A549 (cell line): ENCODE data around the gene KCNAB1.

ENCODE experiments used
- CBX2 ChIP-seq: fragments of 200-600 bp; sonication (generic); IDR thresholded peaks from 2 replicates; pipeline ENCODE4 v1.6.1; 2016; ENCODE audit warnings: low read depth, mild to moderate bottlenecking, borderline replicate concordance
- CEBPB ChIP-seq, 2 experiments: fragments of >200 bp in 1 of 2; sonication (Bioruptor Twin) in 1 of 2; formaldehyde crosslinking in 1 of 2; IDR thresholded peaks; 2 replicates each; pipeline ENCODE4 v1.6.1; 2012 to 2016
- CTCF ChIP-seq: fragments of >200 bp; sonication (Bioruptor Twin); formaldehyde crosslinking; IDR thresholded peaks from 3 replicates; pipeline ENCODE4 v1.5.1; 2016
- EP300 ChIP-seq, 2 experiments: fragments of >200 bp; sonication (Bioruptor Twin); formaldehyde crosslinking; IDR thresholded peaks; 2 replicates in 1 of 2; 3 replicates in 1 of 2; pipeline ENCODE4 v1.6.1; 2016 to 2017
- JUN ChIP-seq, 2 experiments: fragments of >200 bp; sonication (Bioruptor Twin); formaldehyde crosslinking; IDR thresholded peaks; 2 replicates in 1 of 2; 3 replicates in 1 of 2; pipeline ENCODE4 v1.6.1; 2016 to 2017
- KDM1A ChIP-seq: fragments of 200-600 bp; sonication (generic); IDR thresholded peaks from 2 replicates; pipeline ENCODE4 v1.6.1; 2016; ENCODE audit warnings: low read depth, mild to moderate bottlenecking
- MYC ChIP-seq: IDR thresholded peaks from 2 replicates; pipeline ENCODE4 v1.6.1; 2012; ENCODE audit warnings: mild to moderate bottlenecking, inconsistent platforms, low read length, improper control_type of control experiment, borderline replicate concordance
- NPAS2 ChIP-seq: fragments of 250-450 bp; sonication (Bioruptor Pico); IDR thresholded peaks from 2 replicates; pipeline ENCODE4 v1.8.0; 2022; ENCODE audit warnings: mild to moderate bottlenecking, moderate library complexity, borderline replicate concordance
- POLR2A ChIP-seq: IDR thresholded peaks from 2 replicates; pipeline ENCODE4 v1.6.1; 2012; ENCODE audit warnings: mild to moderate bottlenecking, low read length
- POLR2AphosphoS2 ChIP-seq: conservative IDR thresholded peaks from 2 replicates; pipeline ENCODE4 v1.6.1; 2012; ENCODE audit warnings: low read length, improper control_type of control experiment, inconsistent platforms
- RARB ChIP-seq: fragments of 250-450 bp; sonication (Bioruptor Pico); IDR thresholded peaks from 2 replicates; pipeline ENCODE4 v1.8.0; 2021; ENCODE audit warnings: mild to moderate bottlenecking, moderate library complexity
- SMC3 ChIP-seq: fragments of >200 bp; sonication (Bioruptor Twin); formaldehyde crosslinking; IDR thresholded peaks from 3 replicates; pipeline ENCODE4 v1.6.1; 2018; ENCODE audit warnings: inconsistent platforms
- TF ChIP-seq, protein P1 (sequence below): IDR thresholded peaks from 2 replicates; pipeline ENCODE4 v1.6.1; 2012

DNA sequence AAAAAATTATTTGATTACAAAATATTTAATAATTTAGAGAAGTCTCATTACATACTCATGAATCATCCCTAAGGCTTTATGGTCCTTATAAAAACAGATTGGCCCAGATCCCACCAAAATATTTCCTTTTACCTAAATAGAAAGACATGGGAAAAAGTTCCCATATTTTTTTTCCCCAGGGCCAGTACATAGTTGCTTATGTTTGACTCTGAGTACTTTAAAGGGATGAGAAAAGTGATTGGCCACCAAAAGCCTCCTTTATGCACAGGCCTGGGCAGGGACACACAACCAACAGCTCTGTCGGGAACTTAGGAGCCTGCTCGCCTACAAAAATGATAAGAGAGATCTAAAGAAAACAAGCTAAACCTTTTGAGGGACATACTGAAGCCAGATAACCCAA, 22.3 kb downstream of the KCNAB1 start:
- TF ChIP-seq POLR2A: no peak
- no peak for TF ChIP-seq RARB (CRISPR knock-in tag)
- no peak for TF ChIP-seq MYC
- no peak for TF ChIP-seq CTCF
- TF ChIP-seq SMC3: no peak
- TF ChIP-seq JUN (IDR thresholded peaks at IDR 0.05): no peak
- TF ChIP-seq CBX2: no peak
- no peak for TF ChIP-seq POLR2AphosphoS2
- no peak for TF ChIP-seq CEBPB (IDR thresholded peaks at IDR 0.05)
- no peak for TF ChIP-seq NPAS2
- TF ChIP-seq KDM1A: no peak
- TF ChIP-seq, protein P1, sequence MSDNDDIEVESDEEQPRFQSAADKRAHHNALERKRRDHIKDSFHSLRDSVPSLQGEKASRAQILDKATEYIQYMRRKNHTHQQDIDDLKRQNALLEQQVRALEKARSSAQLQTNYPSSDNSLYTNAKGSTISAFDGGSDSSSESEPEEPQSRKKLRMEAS: no peak
- no peak for TF ChIP-seq EP300 (IDR thresholded peaks at IDR 0.05)
